GOT3 (cell line): ENCODE results near the gene CNIH2.
"Not testable (repeated sequence)": the region's sequence is repeated elsewhere in the genome, so short reads cannot be mapped to it uniquely, and the experiment has no call there.

Experiments
- DNase-seq: peaks from one replicate; lab custom pipeline; 2025; ENCODE audit warnings: mixed read lengths; lab: John Stamatoyannopoulos, UW

Gene CNIH2

GRCh38 chr11:66276619-66277018, 1.4 kb upstream of the CNIH2 start:
- not testable (repeated sequence) for DNase-seq

DNA sequence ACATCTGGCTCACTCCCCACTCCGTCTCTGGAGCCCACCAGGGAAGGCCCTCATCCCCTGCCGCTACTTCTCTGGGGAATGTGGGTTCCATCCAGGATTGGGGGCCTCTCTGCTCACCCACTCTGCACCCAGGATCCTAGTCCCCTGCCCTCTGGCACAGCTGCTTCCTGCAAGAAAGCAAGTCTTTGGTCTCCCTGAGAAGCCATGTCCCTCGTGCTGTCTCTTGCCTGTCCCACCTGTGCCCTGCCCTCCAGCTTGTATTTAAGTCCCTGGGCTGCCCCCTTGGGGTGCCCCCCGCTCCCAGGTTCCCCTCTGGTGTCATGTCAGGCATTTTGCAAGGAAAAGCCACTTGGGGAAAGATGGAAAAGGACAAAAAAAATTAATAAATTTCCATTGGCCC, 911 bp upstream of the CNIH2 start:
- DNase-seq: not testable (repeated sequence)

DNA sequence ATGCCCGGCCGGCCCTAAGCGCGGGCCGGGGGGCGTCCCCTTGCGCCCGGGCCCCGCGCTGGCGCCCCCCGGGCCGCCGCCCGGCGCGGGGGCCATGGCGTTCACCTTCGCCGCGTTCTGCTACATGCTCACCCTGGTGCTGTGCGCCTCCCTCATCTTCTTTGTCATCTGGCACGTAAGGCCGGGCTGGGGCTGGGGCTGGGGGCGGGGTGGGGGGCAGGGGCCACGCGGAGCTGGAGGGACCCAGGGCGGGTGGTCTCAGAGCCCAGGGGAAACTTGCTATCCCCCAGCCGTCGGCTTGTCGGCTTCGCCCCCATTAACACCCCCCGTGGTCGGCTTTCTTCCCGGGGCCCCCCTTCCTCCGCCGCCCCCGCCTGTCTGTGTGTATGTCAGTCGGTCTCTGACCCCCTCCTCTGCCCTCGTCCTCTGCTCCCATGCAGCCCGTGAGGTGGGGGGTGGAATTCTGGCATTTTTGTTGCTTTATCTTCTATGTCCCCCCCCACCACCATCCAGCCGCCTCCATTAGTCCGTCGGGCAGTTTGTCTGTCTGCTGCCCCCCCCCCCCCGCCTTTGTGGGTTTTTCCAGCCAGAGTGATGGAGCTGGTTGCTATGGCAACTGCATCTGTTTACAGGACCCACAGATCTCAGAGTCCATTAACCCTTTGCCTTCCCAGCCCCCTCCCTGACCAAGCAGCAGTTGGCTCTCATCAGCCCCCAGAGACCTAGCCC, 552 bp downstream of the CNIH2 start:
- no peak for DNase-seq

DNA sequence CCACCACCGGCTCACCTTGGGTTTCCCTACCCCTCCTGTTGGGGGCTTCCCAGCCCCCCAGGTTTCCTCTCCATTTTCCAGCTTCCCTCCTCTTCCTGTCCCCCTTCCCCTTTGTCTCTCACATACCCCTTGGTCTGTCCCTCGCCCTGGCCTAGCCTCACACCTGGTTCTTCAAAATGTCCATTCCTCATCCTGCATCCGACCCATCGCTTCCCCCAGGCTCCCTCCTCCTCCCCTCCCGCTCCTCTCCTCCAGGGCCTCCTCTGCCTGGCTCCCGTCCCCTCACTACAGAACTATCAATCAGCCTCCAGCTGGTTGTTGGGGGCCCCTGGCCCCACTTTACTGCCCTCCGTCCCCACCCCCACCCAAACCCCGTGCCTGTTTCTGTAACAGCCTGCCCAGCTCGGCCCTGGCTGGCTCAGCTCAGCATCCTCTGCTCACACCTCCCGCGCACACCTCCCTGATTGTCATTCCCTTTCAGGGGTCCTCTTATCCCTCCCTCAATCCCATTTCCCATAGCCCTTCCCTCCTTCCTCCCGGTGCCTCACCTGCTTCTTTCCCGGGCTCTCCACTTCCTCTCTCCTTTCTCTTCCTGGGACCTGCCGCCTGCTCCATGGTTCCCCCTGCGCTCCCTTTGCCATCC, 1.2 kb downstream of the CNIH2 start:
- DNase-seq: no peak

DNA sequence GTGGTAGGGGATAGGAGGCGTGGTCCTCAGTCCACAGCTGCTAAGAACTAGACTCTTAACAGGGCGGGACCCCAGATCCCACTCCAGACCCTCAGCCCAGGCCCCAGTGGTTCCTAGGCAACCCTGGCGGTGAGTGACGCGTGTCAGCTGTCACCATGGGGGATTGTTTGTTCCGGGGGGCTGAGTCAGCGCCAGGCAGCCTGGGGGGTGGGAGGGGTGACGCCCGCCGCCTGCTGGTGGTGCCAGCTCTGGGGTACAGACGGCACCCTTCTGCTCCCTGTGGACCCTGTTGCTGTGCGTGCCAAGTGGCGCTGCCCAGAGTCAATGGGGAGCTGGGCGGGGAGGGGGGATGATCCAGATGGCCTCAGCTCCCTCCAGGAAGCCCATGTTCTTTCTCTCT, 2.5 kb downstream of the CNIH2 start:
- DNase-seq: no peak

DNA sequence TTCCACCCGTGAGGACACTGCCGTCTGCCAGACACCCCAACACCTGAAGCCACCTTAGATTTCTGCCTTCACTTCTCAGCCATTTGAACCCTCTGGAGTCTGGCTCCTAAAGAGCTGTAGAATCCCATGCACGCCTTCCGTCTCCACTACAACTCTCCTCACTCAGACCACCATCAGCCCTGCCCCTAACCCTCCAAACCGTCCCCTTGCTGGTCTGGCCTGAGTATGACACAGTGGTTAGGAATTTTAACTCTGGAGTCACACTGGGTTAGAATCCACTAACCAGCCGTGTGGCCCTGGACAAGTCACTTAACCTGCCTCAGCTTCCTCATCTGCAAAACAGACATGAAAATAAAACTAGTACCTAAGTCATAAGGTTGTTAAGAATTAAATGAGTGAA, 3.0 kb downstream of the CNIH2 start:
- no peak for DNase-seq

DNA sequence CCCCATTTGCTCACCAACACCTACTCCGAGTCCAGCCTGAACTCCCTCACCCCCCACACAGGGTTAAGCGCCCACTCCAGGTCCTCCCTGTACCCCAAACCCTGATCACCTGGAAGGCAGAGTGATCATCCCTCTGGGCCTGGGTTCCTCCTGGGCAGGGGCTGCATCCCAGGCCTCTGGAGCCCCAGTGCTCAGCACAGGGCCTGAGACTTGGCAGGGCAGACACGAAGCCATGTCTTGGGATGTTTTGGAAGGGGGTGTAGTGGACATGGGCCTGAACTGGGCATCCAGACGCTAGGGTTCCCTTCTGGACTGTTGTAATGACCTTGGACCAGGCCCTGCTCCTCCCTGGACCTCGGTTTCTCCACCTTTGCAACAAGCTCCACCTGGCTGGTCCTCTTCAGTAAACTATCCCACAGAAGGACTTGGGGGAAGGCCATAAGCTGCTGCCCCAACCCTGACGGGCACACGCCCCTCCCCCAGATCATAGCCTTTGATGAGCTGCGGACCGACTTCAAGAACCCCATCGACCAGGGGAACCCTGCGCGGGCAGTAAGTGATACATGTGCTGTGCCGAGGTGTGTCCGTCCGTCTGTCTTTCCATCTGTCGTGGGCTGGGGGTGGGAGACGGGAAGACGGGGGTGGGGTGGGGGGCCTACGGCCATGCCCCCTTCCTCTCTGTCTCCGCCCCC, 3.9 kb downstream of the CNIH2 start:
- DNase-seq: no peak

- DNase-seq: peak; percentile 72
These were observed 4.8 kb downstream of the CNIH2 start for GRCh38 chr11:66282468-66283455.

- no peak for DNase-seq
These were observed 5.6 kb downstream of the CNIH2 start for GRCh38 chr11:66283461-66284105.

GRCh38 chr11:66284526-66285078, 6.6 kb downstream of the CNIH2 start:
- DNase-seq: no peak

DNA sequence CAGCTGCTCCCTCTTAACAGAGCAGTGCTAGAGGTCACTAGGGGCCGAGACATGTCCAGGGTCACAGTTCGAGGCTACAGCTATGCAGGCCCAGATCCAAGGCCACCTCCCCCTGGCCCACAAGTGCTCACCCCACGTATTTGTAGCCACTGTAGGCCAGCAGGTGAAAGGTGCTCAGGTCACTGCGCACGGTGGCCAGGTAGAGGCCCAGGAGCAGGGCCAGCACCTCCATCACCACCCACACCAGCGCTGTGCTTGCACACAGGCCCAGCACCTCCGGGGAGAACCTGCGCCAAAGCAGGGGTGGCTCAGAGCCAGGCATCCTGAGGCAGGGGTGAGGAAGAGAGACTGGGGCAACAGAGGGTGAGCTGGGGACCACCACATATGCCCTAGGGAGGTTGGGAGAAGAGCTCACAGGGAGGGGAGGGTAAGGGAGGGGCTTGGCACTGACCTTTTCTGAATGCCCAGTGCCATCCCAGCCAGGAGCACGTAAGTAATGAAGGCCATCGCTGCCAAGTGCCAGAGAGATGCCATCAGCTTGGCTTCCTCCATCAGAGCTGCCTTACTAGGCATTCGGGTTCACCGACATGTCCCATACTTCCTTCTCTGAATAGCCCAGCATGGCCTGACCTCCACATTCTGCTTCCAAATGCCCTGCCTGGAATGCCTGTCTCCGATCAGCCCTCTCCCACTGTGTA, 7.4 kb downstream of the CNIH2 start:
- DNase-seq: no peak

- DNase-seq: no peak
These were observed 8.7 kb downstream of the CNIH2 start for GRCh38 chr11:66286699-66287098.

DNA sequence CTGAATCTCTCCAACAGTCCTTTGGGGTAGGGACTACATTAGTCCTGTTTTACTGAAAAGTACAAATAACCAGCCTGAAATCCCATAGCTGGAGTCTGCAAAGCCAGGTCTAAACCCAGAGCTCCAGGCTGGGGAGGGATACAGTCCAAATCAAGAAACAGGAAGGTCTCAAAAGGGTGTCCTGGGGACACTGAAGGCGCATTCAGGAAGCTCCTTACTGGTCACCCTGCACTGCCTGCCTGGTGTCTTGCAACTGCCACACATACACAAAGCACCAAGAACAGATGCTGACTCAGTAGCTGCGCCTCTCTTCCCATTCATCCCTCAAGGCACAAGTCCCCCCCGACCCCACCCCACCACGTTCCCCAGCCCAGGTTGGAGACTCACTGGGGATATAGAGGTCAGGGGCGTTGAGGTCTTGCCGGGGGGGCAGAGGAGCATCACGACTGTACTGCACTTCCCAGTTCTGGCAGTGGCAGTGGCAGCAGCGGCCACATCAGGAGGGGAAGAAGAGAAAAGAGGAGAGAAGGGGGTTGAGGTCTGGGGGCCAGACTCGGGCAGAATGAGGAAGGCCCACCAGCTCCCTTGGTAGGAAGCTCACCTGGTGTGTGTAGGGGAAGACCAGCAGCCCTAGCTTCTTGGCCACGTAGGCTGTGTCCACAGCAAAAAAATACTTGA, 9.4 kb downstream of the CNIH2 start:
- no peak for DNase-seq

GRCh38 chr11:66287889-66288670, 10.1 kb downstream of the CNIH2 start:
- no peak for DNase-seq

GRCh38 chr11:66288671-66289547, 10.9 kb downstream of the CNIH2 start, which contains the start of gene YIF1A:
TSS of gene YIF1A (minus strand) at chr11:66289143. CDS start at chr11:66288985, 158 bp downstream.
- DNase-seq: peak; percentile 98

DNA sequence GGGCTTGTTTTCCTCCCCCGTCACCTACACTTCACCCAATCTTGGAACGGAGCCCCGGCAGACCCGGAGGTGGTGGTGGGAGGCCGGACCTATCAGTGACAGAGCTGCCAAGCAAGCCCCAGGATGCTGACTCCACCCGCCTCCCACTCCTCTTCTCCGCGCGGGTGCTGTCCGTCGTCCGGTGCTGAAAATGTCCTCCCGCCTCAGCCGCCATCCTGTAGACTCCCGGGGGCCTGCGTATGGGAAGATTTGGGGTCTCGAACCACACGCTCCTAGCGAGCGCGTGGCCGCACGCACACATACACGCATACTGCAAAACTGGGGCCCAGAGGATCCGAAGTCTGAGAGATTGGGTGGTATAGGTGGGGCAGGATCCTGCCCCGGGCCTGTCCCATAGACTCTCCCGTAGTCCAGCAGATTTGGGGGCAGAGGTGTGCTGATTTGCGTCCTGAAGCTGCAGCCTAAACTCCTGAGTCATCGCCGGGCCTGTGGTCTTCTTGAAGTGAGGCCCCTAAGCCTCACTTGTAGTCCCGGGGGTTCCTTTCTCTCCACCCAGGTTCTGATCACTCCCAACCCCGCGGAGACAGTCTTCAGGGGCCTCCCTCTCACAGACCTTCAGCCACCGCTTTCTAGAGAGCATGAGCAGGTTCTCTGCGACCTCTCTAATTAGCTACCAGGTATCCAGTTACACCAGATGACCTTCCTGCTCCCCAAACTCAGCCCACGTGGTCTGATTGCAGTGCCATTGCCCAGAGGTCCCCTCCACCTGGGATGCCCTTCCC, 11.8 kb downstream of the CNIH2 start:
- DNase-seq: no peak

DNA sequence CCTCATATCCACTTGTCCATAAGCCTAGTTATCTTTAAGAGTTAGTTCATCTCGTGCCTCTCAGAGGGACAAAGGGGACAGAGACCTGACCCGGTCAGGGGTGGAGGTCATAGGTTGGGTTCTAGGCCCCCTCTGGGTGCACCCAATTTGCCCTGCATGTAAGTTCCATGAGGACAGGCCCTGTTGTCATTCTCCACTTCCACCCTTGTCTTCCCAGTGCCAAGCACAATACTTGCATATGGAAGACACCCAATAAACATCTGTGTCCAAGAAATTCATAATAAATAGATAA, 12.3 kb downstream of the CNIH2 start:
- DNase-seq: no peak
